Upper lobe of right lung (tissue), 1 donor: Measurements from ENCODE around the gene NR2F2. TPM values are rescaled to one million over a fixed set of nuclear protein-coding genes. Genes with fewer than 3 reads are reported as not detected.

ENCODE experiments used
- ATAC-seq: fragments of 200-7000 bp; cut with Tn5 transposase; one replicate; pipeline ENCODE4 v1.9.1; 2020; ENCODE audit warnings: mild to moderate bottlenecking, moderate library complexity
- DNase-seq: peaks from one replicate; pipeline ENCODE4 v3.0.0-alpha.2; 2020
- H3K27ac ChIP-seq: fragments of 200-600 bp; one replicate; pipeline ENCODE4 v1.8.0; 2022
- H3K27me3 ChIP-seq: fragments of 200-600 bp; one replicate; pipeline ENCODE4 v1.8.0; 2022; ENCODE audit warnings: mild to moderate bottlenecking
- H3K36me3 ChIP-seq: fragments of 200-600 bp; one replicate; pipeline ENCODE4 v1.8.0; 2022
- H3K4me1 ChIP-seq: fragments of 200-600 bp; one replicate; pipeline ENCODE4 v1.8.0; 2022
- H3K4me3 ChIP-seq: fragments of 200-600 bp; one replicate; pipeline ENCODE4 v1.8.0; 2022; ENCODE audit warnings: mild to moderate bottlenecking
- H3K9me3 ChIP-seq: fragments of 200-600 bp; one replicate; pipeline ENCODE4 v1.8.0; 2022
- CTCF ChIP-seq: fragments of 200-600 bp; IDR thresholded peaks from one replicate; pipeline ENCODE4 v1.8.0; 2022; ENCODE audit warnings: antibody characterized with exemption
- intact Hi-C: fragments of 100-400 bp; cut with DNase I; formaldehyde crosslinking; loops from one replicate; pipeline ENCODE4 v1.11.0; 2022
- total RNA-seq: library from RNA; stranded (reverse); fragmentation: NEBNext Ultra II Directional; extraction: Animal tissue kit (Norgen Biotek cat#: 25700); gene quantifications from one replicate; pipeline ENCODE4 v1.2.1, GENCODE V29; 2021
- donor health status: DM: no; HTN: yes; CAD: no; lungs with severe emphysema.

The NR2F2 gene
- total RNA-seq, 1 donor from 2014 or later = 88.1 TPM

- intact Hi-C loops = no loop called here
- Histone ChIP-seq H3K36me3 (peaks cover 1% of the 10 kb centered on the region), H3K9me3 (no peaks in the 10 kb centered on the region), H3K27ac (peak overlapping the region; percentile 81), H3K27me3 (peaks cover 23% of the 10 kb centered on the region), H3K4me3 (peak overlapping the region; percentile 65), H3K4me1 (no peaks in the 10 kb centered on the region)
- no peak for ATAC-seq
- no peak for DNase-seq
- TF ChIP-seq CTCF = no peak
These were observed 1.7 kb upstream of the NR2F2 start for GRCh38 chr15:96328877-96329195.

GRCh38 chr15:96329403-96329981, 1.0 kb upstream of the NR2F2 start:
- peak overlapping the region; percentile 65 for H3K4me3 ChIP-seq
- no peak for ATAC-seq
- H3K27ac ChIP-seq = peak overlapping the region; percentile 81
- no peaks in the 10 kb centered on the region for H3K9me3 ChIP-seq
- intact Hi-C loops = no loop called here
- peaks cover 28% of the 10 kb centered on the region for H3K27me3 ChIP-seq
- H3K4me1 ChIP-seq = no peaks in the 10 kb centered on the region
- no peak for DNase-seq
- peaks cover 8% of the 10 kb centered on the region for H3K36me3 ChIP-seq
- TF ChIP-seq CTCF = no peak

DNA sequence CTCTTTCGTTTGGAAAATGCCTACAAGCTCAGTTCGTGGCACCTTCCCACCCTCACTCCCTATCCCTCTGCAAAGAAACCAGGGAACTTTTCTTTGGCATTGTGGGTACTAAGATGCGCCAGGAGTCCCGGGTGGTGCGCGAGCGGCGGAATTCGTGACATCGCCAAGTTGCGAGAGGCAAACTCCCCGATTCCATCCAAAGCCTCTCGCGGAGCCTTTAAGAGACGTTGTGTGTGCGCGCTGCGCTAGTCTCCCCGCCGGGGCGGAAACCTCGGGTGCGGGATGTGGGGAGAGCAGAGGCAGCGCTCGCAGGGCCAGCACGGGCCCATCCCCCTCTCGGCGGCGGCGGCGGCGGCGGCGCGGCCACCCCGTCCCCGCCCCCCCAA, 443 bp upstream of the NR2F2 start:
- no peaks in the 10 kb centered on the region for H3K4me1 ChIP-seq
- ATAC-seq (no peak), DNase-seq (no peak)
- peaks cover 12% of the 10 kb centered on the region for H3K36me3 ChIP-seq
- H3K27me3 ChIP-seq = peaks cover 25% of the 10 kb centered on the region
- H3K4me3 ChIP-seq = peak overlapping the region; percentile 65
- intact Hi-C loops = no loop called here
- peak overlapping the region; percentile 81 for H3K27ac ChIP-seq
- no peaks in the 10 kb centered on the region for H3K9me3 ChIP-seq
- no peak for TF ChIP-seq CTCF

DNA sequence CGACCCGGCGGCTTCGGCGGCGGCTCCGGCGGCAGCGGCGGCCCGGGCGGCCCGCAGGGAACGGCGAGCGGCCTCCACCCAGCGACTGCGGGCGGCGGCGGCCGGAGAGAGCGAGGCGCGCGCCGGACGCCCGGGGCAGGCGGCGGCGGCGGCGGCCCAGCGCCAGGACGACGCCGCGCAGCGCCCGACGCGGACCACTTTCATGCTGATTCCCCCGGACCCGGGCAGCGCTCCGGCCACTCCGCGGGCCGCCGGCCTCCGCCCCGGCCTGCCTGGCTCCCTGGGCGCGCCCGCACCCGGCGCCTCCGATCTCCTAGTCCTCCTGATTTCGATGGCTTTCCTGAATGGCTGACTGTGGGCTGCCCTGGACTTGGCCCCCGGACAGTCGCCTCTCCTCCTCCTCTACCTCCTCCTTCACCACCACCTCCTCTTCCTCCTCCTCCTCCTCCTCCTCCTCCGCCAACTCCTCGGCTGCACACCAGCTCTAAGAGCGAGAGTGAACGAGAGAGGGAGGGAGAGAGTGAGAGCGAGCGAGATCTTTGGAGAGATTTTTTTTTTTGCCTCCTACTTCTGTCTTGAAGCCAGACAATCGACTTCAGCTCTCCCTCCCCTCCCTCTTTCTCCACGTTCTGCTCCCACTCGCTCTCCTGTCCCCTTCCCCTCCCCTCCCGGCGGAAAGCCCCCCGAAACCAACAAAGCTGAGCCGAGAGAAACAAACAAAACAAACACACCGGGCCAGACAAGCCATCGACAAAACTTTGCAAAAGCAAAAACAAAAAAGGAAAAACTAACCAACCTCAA, 844 bp downstream of the NR2F2 start:
- peak overlapping the region; percentile 65 for H3K4me3 ChIP-seq
- peak; percentile 2 for ATAC-seq
- intact Hi-C loops = no loop called here
- peak overlapping the region; percentile 83 for H3K27ac ChIP-seq
- no peaks in the 10 kb centered on the region for H3K9me3 ChIP-seq
- no peak for TF ChIP-seq CTCF
- peaks cover 21% of the 10 kb centered on the region for H3K36me3 ChIP-seq
- peaks cover 14% of the 10 kb centered on the region for H3K27me3 ChIP-seq
- H3K4me1 ChIP-seq = no peaks in the 10 kb centered on the region
- DNase-seq = peak; percentile 68

DNA sequence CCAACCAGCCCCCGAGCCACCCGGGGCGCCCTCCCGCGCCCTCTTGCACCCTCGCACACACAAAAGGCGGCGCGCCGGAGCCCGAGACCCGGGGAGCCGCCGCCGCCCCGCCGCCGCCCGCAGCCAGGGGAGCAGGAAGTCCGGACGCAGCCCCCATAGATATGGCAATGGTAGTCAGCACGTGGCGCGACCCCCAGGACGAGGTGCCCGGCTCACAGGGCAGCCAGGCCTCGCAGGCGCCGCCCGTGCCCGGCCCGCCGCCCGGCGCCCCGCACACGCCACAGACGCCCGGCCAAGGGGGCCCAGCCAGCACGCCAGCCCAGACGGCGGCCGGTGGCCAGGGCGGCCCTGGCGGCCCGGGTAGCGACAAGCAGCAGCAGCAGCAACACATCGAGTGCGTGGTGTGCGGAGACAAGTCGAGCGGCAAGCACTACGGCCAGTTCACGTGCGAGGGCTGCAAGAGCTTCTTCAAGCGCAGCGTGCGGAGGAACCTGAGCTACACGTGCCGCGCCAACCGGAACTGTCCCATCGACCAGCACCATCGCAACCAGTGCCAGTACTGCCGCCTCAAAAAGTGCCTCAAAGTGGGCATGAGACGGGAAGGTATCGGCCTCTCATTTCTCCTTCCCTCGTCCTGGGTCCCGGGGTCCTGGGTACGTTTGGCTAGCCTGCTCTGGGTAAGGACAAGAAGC, 1.6 kb downstream of the NR2F2 start:
- intact Hi-C loops = no loop called here
- peak; percentile 8 for ATAC-seq
- Histone ChIP-seq H3K27me3 (peaks cover 14% of the 10 kb centered on the region), H3K36me3 (peaks cover 21% of the 10 kb centered on the region), H3K27ac (peak overlapping the region; percentile 83), H3K4me1 (no peaks in the 10 kb centered on the region), H3K4me3 (peak overlapping the region; percentile 56), H3K9me3 (no peaks in the 10 kb centered on the region)
- no peak for TF ChIP-seq CTCF
- DNase-seq = peak; percentile 80
